Cardiac ventricle fibroblast (primary cell): ENCODE results near the gene DPY19L2. TPM values are rescaled to one million over a fixed set of nuclear protein-coding genes. Genes with fewer than 3 reads are reported as not detected.

Source experiments
- total RNA-seq: library from RNA; depleted of rRNA; stranded (reverse); fragments of >200 nt; gene quantifications from 2 replicates; pipeline ENCODE4 v1.2.3, GENCODE V29; 2015

The DPY19L2 gene
- 0.19 and 0.68 TPM in 2 replicates for total RNA-seq

GRCh38 chr12:63668028-63668799 lies at the start of gene DPY19L2:
Gene DPY19L2 (minus strand): TSS chr12:63668493. CDS start chr12:63668393, 100 bp downstream.

Other genes with a start within 250 kb of the DPY19L2 start
- 15.5 and 17.2 TPM in 2 replicates for gene RXYLT1, start 111.4 kb upstream of the DPY19L2 start, total RNA-seq
- gene SRGAP1, start 176.2 kb upstream of the DPY19L2 start, total RNA-seq: 15.5 and 17.4 TPM in 2 replicates